ENCODE results near the gene NUMB.

The NUMB gene

DNA sequence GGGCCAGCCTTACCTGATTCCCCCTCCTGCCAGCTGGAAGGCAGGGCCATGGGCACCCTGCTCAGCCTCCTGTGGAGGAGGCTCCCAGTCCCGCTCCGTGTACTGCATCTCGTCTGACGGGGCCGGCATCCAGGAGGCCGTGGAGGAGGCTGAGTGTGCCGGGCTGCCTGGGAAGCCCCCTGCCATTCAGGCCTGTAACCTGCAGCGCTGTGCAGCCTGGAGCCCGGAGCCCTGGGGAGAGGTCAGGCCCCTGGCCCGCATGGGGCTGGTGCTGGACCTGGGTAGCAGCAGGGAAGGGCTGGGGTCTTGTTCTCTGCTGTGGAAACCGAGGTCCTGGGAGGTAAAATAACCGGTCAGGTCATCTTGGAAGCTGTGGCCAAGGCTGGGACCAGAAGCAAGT, 204.6 kb downstream of the NUMB start:
- Histone ChIP-seq H3K27me3 (replicated peaks; ENCODE audit: control insufficient read depth, insufficient read depth, low read length) (no peaks in the 10 kb centered on the region), H3K36me3 (ENCODE audit: control insufficient read depth, insufficient read depth, low read length) (peaks cover 15% of the 10 kb centered on the region), H3K4me3 (replicated peaks; ENCODE audit: low read depth, low read length) (no peak overlapping the region)
- no peak for DNase-seq (ENCODE audit: extremely low read depth, insufficient read length)
- TF ChIP-seq CTCF (IDR thresholded peaks at IDR 0.05; ENCODE audit: insufficient read depth, low read length, poor library complexity, severe bottlenecking), result no peak

GRCh38 chr14:73253323-73253610, 205.1 kb downstream of the NUMB start:
- no peaks in the 10 kb centered on the region for H3K27me3 ChIP-seq (replicated peaks; ENCODE audit: control insufficient read depth, insufficient read depth, low read length)
- no peak for TF ChIP-seq CTCF (IDR thresholded peaks at IDR 0.05; ENCODE audit: insufficient read depth, low read length, poor library complexity, severe bottlenecking)
- H3K36me3 ChIP-seq (ENCODE audit: control insufficient read depth, insufficient read depth, low read length), result peaks cover 15% of the 10 kb centered on the region
- no peak overlapping the region for H3K4me3 ChIP-seq (replicated peaks; ENCODE audit: low read depth, low read length)
- DNase-seq (ENCODE audit: extremely low read depth, insufficient read length), result no peak

DNA sequence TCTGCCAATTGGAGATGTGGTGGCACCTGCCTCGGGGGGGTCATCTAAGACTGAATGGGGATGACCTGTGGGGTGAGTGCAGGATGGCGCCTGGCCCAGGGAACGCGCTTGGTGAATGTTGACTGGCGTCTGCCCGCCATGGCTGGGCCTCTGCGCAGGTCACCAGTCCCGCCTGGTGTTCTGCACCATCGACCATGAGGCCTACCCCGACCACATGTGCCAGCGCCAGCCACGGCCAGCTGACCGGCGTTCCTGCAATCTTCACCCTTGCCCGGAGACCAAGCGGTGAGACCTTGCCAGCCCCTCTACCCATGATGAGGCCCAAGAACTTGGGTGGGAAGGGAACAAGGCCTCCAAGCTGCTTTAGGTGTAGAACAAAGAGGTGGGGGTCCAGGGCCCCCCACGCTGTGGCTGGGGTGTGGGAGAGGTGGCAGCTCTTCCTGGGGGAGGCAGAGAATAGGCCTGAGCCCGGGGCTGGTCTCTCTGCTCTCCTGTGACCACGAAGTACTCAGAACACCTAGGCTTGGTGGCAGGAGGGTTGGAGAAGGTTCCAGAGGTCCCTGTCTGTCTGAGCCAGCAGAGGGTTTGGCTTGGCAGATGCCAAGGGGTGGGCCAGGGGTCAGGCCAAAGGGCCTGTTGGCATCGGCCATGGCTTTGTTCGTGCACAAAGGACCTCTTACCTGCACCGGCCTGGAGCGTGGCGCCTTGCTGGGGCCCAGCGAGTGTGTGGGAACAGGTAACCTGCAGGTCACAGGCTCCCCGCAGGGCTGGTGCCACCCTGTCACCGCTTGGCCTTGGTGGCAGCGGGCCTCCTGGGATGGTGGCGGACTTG, 205.6 kb downstream of the NUMB start:
- no peak for DNase-seq (ENCODE audit: extremely low read depth, insufficient read length)
- no peaks in the 10 kb centered on the region for H3K27me3 ChIP-seq (replicated peaks; ENCODE audit: control insufficient read depth, insufficient read depth, low read length)
- no peak for TF ChIP-seq CTCF (IDR thresholded peaks at IDR 0.05; ENCODE audit: insufficient read depth, low read length, poor library complexity, severe bottlenecking)
- no peak overlapping the region for H3K4me3 ChIP-seq (replicated peaks; ENCODE audit: low read depth, low read length)
- H3K36me3 ChIP-seq (ENCODE audit: control insufficient read depth, insufficient read depth, low read length), result peaks cover 15% of the 10 kb centered on the region

- no peak for TF ChIP-seq CTCF (IDR thresholded peaks at IDR 0.05; ENCODE audit: insufficient read depth, low read length, poor library complexity, severe bottlenecking)
Observed at GRCh38 chr14:73251516-73252215, 206.7 kb downstream of the NUMB start.

GRCh38 chr14:73250781-73251500, 207.4 kb downstream of the NUMB start:
- Histone ChIP-seq H3K4me3 (replicated peaks; ENCODE audit: low read depth, low read length) (no peak overlapping the region), H3K36me3 (ENCODE audit: control insufficient read depth, insufficient read depth, low read length) (peaks cover 15% of the 10 kb centered on the region), H3K27me3 (replicated peaks; ENCODE audit: control insufficient read depth, insufficient read depth, low read length) (no peaks in the 10 kb centered on the region)
- TF ChIP-seq CTCF (IDR thresholded peaks at IDR 0.05; ENCODE audit: insufficient read depth, low read length, poor library complexity, severe bottlenecking), result no peak
- no peak for DNase-seq (ENCODE audit: extremely low read depth, insufficient read length)

More at GRCh38 chr14:73251516-73252215, 206.7 kb downstream of the NUMB start:
- H3K36me3 ChIP-seq (ENCODE audit: control insufficient read depth, insufficient read depth, low read length), result peaks cover 15% of the 10 kb centered on the region
- H3K27me3 ChIP-seq (replicated peaks; ENCODE audit: control insufficient read depth, insufficient read depth, low read length), result no peaks in the 10 kb centered on the region
- H3K4me3 ChIP-seq (replicated peaks; ENCODE audit: low read depth, low read length), result no peak overlapping the region
- DNase-seq (ENCODE audit: extremely low read depth, insufficient read length), result no peak

Measured in GM06990 (cell line).